Neural cell (in vitro differentiated cells): Measurements from ENCODE around the gene CAMK2G. TPM values are rescaled to one million over a fixed set of nuclear protein-coding genes. Genes with fewer than 3 reads are reported as not detected.

Source experiments
- H2AFZ ChIP-seq: fragments of 200-600, 300-800 bp; sonication (generic), shearing (Covaris generic); 2 replicates; pipeline ENCODE4 v1.6.0; 2014; ENCODE audit warnings: low read depth, mild to moderate bottlenecking, antibody characterized with exemption, low read length, moderate library complexity
- H3F3A ChIP-seq: fragments of 200-600 bp; shearing (Covaris generic); 2 replicates; pipeline ENCODE4 v1.6.1; 2016; ENCODE audit warnings: mild to moderate bottlenecking, moderate library complexity, mixed read lengths, antibody characterized with exemption, low read length; ENCODE audit not compliant: insufficient read depth, poor library complexity, severe bottlenecking
- H3K27ac ChIP-seq: fragments of 200-600, 300-800 bp; sonication (generic), shearing (Covaris generic); 2 replicates; pipeline ENCODE4 v1.5.1; 2014; ENCODE audit warnings: mild to moderate bottlenecking, low read length, moderate library complexity
- H3K27me3 ChIP-seq: fragments of 300-800, 200-600 bp; sonication (generic), shearing (Covaris generic); 2 replicates; pipeline ENCODE4 v1.6.0; 2014; ENCODE audit warnings: mild to moderate bottlenecking, low read depth, low read length, moderate library complexity; ENCODE audit not compliant: insufficient read depth
- H3K36me3 ChIP-seq: fragments of 300-800, 200-600 bp; sonication (generic), shearing (Covaris generic); 2 replicates; pipeline ENCODE4 v1.5.1; 2014; ENCODE audit warnings: mild to moderate bottlenecking, antibody characterized with exemption, low read length, moderate library complexity; ENCODE audit not compliant: insufficient read depth
- H3K4me2 ChIP-seq: fragments of 300-800, 200-600 bp; sonication (generic), shearing (Covaris generic); 2 replicates; pipeline ENCODE4 v1.6.0; 2014; ENCODE audit warnings: mild to moderate bottlenecking, low read length
- H3K4me3 ChIP-seq: fragments of 300-800, 200-600 bp; sonication (generic), shearing (Covaris generic); 2 replicates; pipeline ENCODE4 v1.5.1; 2014; ENCODE audit warnings: mild to moderate bottlenecking, low read length, moderate library complexity
- H3K79me2 ChIP-seq: fragments of 200-600 bp; shearing (Covaris generic); replicated peaks from 2 replicates; pipeline ENCODE4 v1.6.0; 2014; ENCODE audit warnings: mild to moderate bottlenecking, low read length, moderate library complexity; ENCODE audit not compliant: insufficient read depth
- H3K9ac ChIP-seq: fragments of 300-800, 200-600 bp; sonication (generic), shearing (Covaris generic); 2 replicates; pipeline ENCODE4 v1.6.1; 2016; ENCODE audit warnings: mild to moderate bottlenecking, low read length, mixed read lengths
- H3K9me2 ChIP-seq: fragments of 200-600 bp; shearing (Covaris generic); 2 replicates; pipeline ENCODE4 v1.6.1; 2016; ENCODE audit warnings: mild to moderate bottlenecking, low read length, mixed read lengths; ENCODE audit not compliant: insufficient read depth
- H3K9me3 ChIP-seq: fragments of 200-600, 300-800 bp; sonication (generic), shearing (Covaris generic); 2 replicates; pipeline ENCODE4 v1.6.1; 2016; ENCODE audit warnings: mild to moderate bottlenecking, mixed run types, low read length, moderate library complexity, mixed read lengths
- H4K20me1 ChIP-seq: fragments of 200-600 bp; shearing (Covaris generic); 2 replicates; pipeline ENCODE4 v1.6.1; 2016; ENCODE audit warnings: mild to moderate bottlenecking, mixed run types; ENCODE audit not compliant: insufficient read depth
- EP300 ChIP-seq: fragments of 450-650 bp; conservative IDR thresholded peaks from 2 replicates; pipeline ENCODE4 v1.6.1; 2014; ENCODE audit warnings: antibody characterized with exemption, mild to moderate bottlenecking, moderate library complexity; ENCODE audit not compliant: poor library complexity, severe bottlenecking
- EZH2 ChIP-seq: fragments of 200-600, 300-800 bp; shearing (Covaris generic), sonication (generic); IDR thresholded peaks from 2 replicates; pipeline ENCODE4 v1.6.1; 2014; ENCODE audit warnings: antibody characterized with exemption, low read length, borderline replicate concordance, mild to moderate bottlenecking; ENCODE audit not compliant: insufficient read depth, poor library complexity, severe bottlenecking
- MXI1 ChIP-seq: fragments of 450-650 bp; conservative IDR thresholded peaks from 2 replicates; pipeline ENCODE4 v1.6.1; 2014; ENCODE audit warnings: antibody characterized with exemption, mild to moderate bottlenecking; ENCODE audit not compliant: poor library complexity, severe bottlenecking
- POLR2AphosphoS5 ChIP-seq: IDR thresholded peaks from 2 replicates; pipeline ENCODE4 v1.6.1; 2012
- RAD21 ChIP-seq: fragments of 450-650 bp; conservative IDR thresholded peaks from 2 replicates; pipeline ENCODE4 v1.6.1; 2014; ENCODE audit warnings: antibody characterized with exemption, mild to moderate bottlenecking, moderate library complexity
- SMC3 ChIP-seq: fragments of 450-650 bp; conservative IDR thresholded peaks from 2 replicates; pipeline ENCODE4 v1.6.1; 2014; ENCODE audit warnings: antibody characterized with exemption, mild to moderate bottlenecking, moderate library complexity; ENCODE audit not compliant: poor library complexity
- TAF1 ChIP-seq: IDR thresholded peaks from 2 replicates; pipeline ENCODE4 v1.6.1; 2012; ENCODE audit warnings: low read depth
- polyA plus RNA-seq: library from polyadenylated mRNA; depleted of rRNA; stranded (reverse); fragments of >200 nt; gene quantifications from 2 replicates; pipeline ENCODE4 v1.2.3, GENCODE V29; 2014
- TF ChIP-seq, protein P1 (sequence below): fragments of 450-650 bp; IDR thresholded peaks from 2 replicates; pipeline ENCODE4 v1.5.1; 2014; ENCODE audit warnings: antibody characterized with exemption, mild to moderate bottlenecking, moderate library complexity; ENCODE audit not compliant: poor library complexity, severe bottlenecking
- TF ChIP-seq, protein P2 (sequence below): IDR thresholded peaks from 2 replicates; pipeline ENCODE4 v1.6.1; 2012; ENCODE audit warnings: borderline replicate concordance

Gene CAMK2G
- polyA plus RNA-seq, 1 donor from 2014 or later = 55.4 TPM

DNA sequence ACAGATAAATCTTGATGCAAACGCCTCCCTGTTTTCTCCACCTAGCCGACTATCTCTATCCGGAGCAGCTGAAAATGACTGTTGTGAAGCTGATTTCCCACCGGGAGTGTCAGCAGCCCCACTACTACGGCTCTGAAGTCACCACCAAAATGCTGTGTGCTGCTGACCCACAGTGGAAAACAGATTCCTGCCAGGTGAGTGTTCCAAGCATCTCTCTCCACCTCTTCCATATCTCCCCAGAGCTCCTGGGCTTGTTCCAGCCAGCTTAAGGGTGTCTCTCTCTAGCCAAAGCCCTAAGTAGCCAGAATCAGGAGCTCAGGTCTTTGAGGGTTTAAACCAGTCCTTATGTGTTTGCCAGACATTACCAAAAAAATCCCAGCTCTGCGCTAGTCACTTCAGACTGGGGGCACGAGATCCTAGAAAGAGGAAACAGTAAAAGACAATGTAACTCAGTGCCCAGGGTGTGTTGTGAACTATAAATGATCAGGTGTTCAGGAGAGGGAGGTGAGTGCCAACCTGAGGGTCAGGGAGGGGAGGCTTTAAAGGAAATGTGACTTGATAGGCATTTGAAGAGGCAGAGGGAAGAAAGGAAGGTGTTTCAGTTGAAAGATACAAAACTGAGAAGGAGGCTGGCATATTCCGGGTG is 41.0 kb upstream of the CAMK2G start:
- no peak overlapping the region for H3K27ac ChIP-seq
- no peaks in the 10 kb centered on the region for H3K9me2 ChIP-seq
- H3K4me2 ChIP-seq = no peak overlapping the region
- H3K36me3 ChIP-seq = no peaks in the 10 kb centered on the region
- TF ChIP-seq SMC3 (no peak), TAF1 (no peak), MXI1 (no peak), POLR2AphosphoS5 (no peak), EP300 (no peak), RAD21 (no peak), EZH2 (no peak)
- TF ChIP-seq, protein P1, sequence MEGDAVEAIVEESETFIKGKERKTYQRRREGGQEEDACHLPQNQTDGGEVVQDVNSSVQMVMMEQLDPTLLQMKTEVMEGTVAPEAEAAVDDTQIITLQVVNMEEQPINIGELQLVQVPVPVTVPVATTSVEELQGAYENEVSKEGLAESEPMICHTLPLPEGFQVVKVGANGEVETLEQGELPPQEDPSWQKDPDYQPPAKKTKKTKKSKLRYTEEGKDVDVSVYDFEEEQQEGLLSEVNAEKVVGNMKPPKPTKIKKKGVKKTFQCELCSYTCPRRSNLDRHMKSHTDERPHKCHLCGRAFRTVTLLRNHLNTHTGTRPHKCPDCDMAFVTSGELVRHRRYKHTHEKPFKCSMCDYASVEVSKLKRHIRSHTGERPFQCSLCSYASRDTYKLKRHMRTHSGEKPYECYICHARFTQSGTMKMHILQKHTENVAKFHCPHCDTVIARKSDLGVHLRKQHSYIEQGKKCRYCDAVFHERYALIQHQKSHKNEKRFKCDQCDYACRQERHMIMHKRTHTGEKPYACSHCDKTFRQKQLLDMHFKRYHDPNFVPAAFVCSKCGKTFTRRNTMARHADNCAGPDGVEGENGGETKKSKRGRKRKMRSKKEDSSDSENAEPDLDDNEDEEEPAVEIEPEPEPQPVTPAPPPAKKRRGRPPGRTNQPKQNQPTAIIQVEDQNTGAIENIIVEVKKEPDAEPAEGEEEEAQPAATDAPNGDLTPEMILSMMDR = no peak
- TF ChIP-seq, protein P2, sequence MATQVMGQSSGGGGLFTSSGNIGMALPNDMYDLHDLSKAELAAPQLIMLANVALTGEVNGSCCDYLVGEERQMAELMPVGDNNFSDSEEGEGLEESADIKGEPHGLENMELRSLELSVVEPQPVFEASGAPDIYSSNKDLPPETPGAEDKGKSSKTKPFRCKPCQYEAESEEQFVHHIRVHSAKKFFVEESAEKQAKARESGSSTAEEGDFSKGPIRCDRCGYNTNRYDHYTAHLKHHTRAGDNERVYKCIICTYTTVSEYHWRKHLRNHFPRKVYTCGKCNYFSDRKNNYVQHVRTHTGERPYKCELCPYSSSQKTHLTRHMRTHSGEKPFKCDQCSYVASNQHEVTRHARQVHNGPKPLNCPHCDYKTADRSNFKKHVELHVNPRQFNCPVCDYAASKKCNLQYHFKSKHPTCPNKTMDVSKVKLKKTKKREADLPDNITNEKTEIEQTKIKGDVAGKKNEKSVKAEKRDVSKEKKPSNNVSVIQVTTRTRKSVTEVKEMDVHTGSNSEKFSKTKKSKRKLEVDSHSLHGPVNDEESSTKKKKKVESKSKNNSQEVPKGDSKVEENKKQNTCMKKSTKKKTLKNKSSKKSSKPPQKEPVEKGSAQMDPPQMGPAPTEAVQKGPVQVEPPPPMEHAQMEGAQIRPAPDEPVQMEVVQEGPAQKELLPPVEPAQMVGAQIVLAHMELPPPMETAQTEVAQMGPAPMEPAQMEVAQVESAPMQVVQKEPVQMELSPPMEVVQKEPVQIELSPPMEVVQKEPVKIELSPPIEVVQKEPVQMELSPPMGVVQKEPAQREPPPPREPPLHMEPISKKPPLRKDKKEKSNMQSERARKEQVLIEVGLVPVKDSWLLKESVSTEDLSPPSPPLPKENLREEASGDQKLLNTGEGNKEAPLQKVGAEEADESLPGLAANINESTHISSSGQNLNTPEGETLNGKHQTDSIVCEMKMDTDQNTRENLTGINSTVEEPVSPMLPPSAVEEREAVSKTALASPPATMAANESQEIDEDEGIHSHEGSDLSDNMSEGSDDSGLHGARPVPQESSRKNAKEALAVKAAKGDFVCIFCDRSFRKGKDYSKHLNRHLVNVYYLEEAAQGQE = no peak
- H2AFZ ChIP-seq = no peak overlapping the region
- H3K9me3 ChIP-seq = no peaks in the 10 kb centered on the region
- peaks cover 20% of the 10 kb centered on the region for H3K27me3 ChIP-seq
- H3K79me2 ChIP-seq = no peaks in the 10 kb centered on the region
- no peak overlapping the region for H3K9ac ChIP-seq
- no peak overlapping the region for H3K4me3 ChIP-seq
- no peaks in the 10 kb centered on the region for H3F3A ChIP-seq
- H4K20me1 ChIP-seq = no peaks in the 10 kb centered on the region

- no peak overlapping the region for H3K4me3 ChIP-seq
- no peaks in the 10 kb centered on the region for H4K20me1 ChIP-seq
- no peak overlapping the region for H3K4me2 ChIP-seq
- no peaks in the 10 kb centered on the region for H3K36me3 ChIP-seq
- H3F3A ChIP-seq = no peaks in the 10 kb centered on the region
- no peaks in the 10 kb centered on the region for H3K9me3 ChIP-seq
- H2AFZ ChIP-seq = no peak overlapping the region
- H3K27ac ChIP-seq = no peak overlapping the region
- no peaks in the 10 kb centered on the region for H3K9me2 ChIP-seq
- no peak overlapping the region for H3K9ac ChIP-seq
- peaks cover 33% of the 10 kb centered on the region for H3K27me3 ChIP-seq
- no peaks in the 10 kb centered on the region for H3K79me2 ChIP-seq
- TF ChIP-seq SMC3 (no peak), MXI1 (no peak)
- TF ChIP-seq, protein P2 = no peak
Observed at GRCh38 chr10:73914036-73914435, 39.7 kb upstream of the CAMK2G start.
